Measurements from ENCODE around the gene PRCP.
A peak's percentile ranks its signal among the peaks of the same experiment; 100 is the strongest.
"Not testable (repeated sequence)": the region's sequence is repeated elsewhere in the genome, so short reads cannot be mapped to it uniquely, and the experiment has no call there.

PRCP gene

GRCh38 chr11:82900277-82901164 is at the start of gene PRCP:
Gene PRCP, minus strand, starts transcription at chr11:82900430. Its CDS starts 28 bp downstream, at chr11:82900402.
- DNase-seq: peak; percentile 73

- DNase-seq: no peak
Measured at GRCh38 chr11:82949352-82949751, 49.1 kb upstream of the PRCP start.

- DNase-seq: no peak
Measured at GRCh38 chr11:82945682-82946081, 45.5 kb upstream of the PRCP start.

- not testable (repeated sequence) for DNase-seq
Measured at GRCh38 chr11:82945041-82945440, 44.8 kb upstream of the PRCP start.

GRCh38 chr11:82944198-82944597 is 44.0 kb upstream of the PRCP start:
- no peak for DNase-seq

- DNase-seq: not testable (repeated sequence)
Measured at GRCh38 chr11:82943430-82943829, 43.2 kb upstream of the PRCP start.

- DNase-seq: no peak
Measured at GRCh38 chr11:82942376-82942775, 42.1 kb upstream of the PRCP start.

GRCh38 chr11:82939456-82939855 is 39.2 kb upstream of the PRCP start:
- DNase-seq: no peak

- DNase-seq: no peak
Measured at GRCh38 chr11:82937554-82937953, 37.3 kb upstream of the PRCP start.

GRCh38 chr11:82936261-82936660 is 36.0 kb upstream of the PRCP start:
- no peak for DNase-seq

GRCh38 chr11:82932564-82932963 is 32.3 kb upstream of the PRCP start:
- no peak for DNase-seq

- DNase-seq: no peak
Measured at GRCh38 chr11:82930734-82931133, 30.5 kb upstream of the PRCP start.

GRCh38 chr11:82930229-82930628 is 30.0 kb upstream of the PRCP start:
- DNase-seq: no peak

- DNase-seq: no peak
Measured at GRCh38 chr11:82929121-82929520, 28.9 kb upstream of the PRCP start.

GRCh38 chr11:82927264-82927880 is 27.1 kb upstream of the PRCP start:
- peak; percentile 48 for DNase-seq

GRCh38 chr11:82924522-82925224 is 24.4 kb upstream of the PRCP start:
- DNase-seq: no peak

GRCh38 chr11:82922396-82923173 is 22.4 kb upstream of the PRCP start:
- not testable (repeated sequence) for DNase-seq

GRCh38 chr11:82920227-82920626 is 20.0 kb upstream of the PRCP start:
- DNase-seq: not testable (repeated sequence)

GRCh38 chr11:82919786-82920185 is 19.6 kb upstream of the PRCP start:
- not testable (repeated sequence) for DNase-seq

GRCh38 chr11:82909015-82909640 is 8.9 kb upstream of the PRCP start:
- no peak for DNase-seq

- no peak for DNase-seq
Measured at GRCh38 chr11:82908311-82908710, 8.1 kb upstream of the PRCP start.

GRCh38 chr11:82907371-82907770 is 7.1 kb upstream of the PRCP start:
- DNase-seq: no peak

Measured in NCI-H1694 treated with DMSO at 0.1 percent for 48 hours (cell line).